ENCODE measurements around the gene HIC2.
"Not testable (repeated sequence)": the region's sequence is repeated elsewhere in the genome, so short reads cannot be mapped to it uniquely, and the experiment has no call there.

- TF ChIP-seq ZNF121 (tag by site-specific recombination; IDR thresholded peaks at IDR 0.05); YY1 (tag by site-specific recombination; IDR thresholded peaks at IDR 0.05); ELK4 (IDR thresholded peaks at IDR 0.05; ENCODE audit: borderline replicate concordance, low read depth, low read length); ZNF785 (tag by site-specific recombination; IDR thresholded peaks at IDR 0.05); BCL11B (tag by site-specific recombination; IDR thresholded peaks at IDR 0.05; ENCODE audit: low read depth); ZNF274 (IDR thresholded peaks at IDR 0.05; ENCODE audit: low read length); ZNF274 (tag by site-specific recombination; IDR thresholded peaks at IDR 0.05; ENCODE audit: borderline replicate concordance); ZNF571 (tag by site-specific recombination; IDR thresholded peaks at IDR 0.05); TRIM28 (IDR thresholded peaks at IDR 0.05; ENCODE audit: borderline replicate concordance, low read length): not testable (repeated sequence)
- TF ChIP-seq, protein P1, sequence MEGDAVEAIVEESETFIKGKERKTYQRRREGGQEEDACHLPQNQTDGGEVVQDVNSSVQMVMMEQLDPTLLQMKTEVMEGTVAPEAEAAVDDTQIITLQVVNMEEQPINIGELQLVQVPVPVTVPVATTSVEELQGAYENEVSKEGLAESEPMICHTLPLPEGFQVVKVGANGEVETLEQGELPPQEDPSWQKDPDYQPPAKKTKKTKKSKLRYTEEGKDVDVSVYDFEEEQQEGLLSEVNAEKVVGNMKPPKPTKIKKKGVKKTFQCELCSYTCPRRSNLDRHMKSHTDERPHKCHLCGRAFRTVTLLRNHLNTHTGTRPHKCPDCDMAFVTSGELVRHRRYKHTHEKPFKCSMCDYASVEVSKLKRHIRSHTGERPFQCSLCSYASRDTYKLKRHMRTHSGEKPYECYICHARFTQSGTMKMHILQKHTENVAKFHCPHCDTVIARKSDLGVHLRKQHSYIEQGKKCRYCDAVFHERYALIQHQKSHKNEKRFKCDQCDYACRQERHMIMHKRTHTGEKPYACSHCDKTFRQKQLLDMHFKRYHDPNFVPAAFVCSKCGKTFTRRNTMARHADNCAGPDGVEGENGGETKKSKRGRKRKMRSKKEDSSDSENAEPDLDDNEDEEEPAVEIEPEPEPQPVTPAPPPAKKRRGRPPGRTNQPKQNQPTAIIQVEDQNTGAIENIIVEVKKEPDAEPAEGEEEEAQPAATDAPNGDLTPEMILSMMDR (tag by site-specific recombination; IDR thresholded peaks at IDR 0.05), result not testable (repeated sequence)
- TF ChIP-seq, protein P2, sequence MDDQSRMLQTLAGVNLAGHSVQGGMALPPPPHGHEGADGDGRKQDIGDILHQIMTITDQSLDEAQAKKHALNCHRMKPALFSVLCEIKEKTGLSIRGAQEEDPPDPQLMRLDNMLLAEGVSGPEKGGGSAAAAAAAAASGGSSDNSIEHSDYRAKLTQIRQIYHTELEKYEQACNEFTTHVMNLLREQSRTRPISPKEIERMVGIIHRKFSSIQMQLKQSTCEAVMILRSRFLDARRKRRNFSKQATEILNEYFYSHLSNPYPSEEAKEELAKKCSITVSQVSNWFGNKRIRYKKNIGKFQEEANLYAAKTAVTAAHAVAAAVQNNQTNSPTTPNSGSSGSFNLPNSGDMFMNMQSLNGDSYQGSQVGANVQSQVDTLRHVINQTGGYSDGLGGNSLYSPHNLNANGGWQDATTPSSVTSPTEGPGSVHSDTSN (CRISPR knock-in tag; IDR thresholded peaks at IDR 0.05), result not testable (repeated sequence)
- TF ChIP-seq, protein P3, sequence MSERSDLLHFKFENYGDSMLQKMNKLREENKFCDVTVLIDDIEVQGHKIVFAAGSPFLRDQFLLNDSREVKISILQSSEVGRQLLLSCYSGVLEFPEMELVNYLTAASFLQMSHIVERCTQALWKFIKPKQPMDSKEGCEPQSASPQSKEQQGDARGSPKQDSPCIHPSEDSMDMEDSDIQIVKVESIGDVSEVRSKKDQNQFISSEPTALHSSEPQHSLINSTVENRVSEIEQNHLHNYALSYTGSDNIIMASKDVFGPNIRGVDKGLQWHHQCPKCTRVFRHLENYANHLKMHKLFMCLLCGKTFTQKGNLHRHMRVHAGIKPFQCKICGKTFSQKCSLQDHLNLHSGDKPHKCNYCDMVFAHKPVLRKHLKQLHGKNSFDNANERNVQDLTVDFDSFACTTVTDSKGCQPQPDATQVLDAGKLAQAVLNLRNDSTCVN (tag by site-specific recombination; optimal IDR thresholded peaks at IDR 0.05), result not testable (repeated sequence)
- TF ChIP-seq, protein P4, sequence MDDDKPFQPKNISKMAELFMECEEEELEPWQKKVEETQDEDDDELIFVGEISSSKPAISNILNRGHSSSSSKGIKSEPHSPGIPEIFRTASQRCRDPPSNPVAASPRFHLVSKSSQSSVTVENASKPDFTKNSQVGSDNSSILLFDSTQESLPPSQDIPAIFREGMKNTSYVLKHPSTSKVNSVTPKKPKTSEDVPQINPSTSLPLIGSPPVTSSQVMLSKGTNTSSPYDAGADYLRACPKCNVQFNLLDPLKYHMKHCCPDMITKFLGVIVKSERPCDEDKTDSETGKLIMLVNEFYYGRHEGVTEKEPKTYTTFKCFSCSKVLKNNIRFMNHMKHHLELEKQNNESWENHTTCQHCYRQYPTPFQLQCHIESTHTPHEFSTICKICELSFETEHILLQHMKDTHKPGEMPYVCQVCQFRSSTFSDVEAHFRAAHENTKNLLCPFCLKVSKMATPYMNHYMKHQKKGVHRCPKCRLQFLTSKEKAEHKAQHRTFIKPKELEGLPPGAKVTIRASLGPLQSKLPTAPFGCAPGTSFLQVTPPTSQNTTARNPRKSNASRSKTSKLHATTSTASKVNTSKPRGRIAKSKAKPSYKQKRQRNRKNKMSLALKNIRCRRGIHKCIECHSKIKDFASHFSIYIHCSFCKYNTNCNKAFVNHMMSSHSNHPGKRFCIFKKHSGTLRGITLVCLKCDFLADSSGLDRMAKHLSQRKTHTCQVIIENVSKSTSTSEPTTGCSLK (tag by site-specific recombination; IDR thresholded peaks at IDR 0.05), result not testable (repeated sequence)
Measured at GRCh38 chr22:21493789-21494782, 76.9 kb downstream of the HIC2 start.

Data from HEK293 (cell line).